HCT116 (cell line): ENCODE results near the gene PEAK1. TPM values are rescaled to one million over a fixed set of nuclear protein-coding genes. Genes with fewer than 3 reads are reported as not detected.

Experiments used
- ATAC-seq: fragments of 200-7000 bp; cut with Tn5 transposase; 2 replicates; pipeline ENCODE4 v1.9.1; 2020; ENCODE audit warnings: mild to moderate bottlenecking, moderate library complexity
- BruUV-seq: library from RNA; stranded (reverse); fragments of 400-500 nt; replicated peaks from 2 replicates; lab custom pipeline; 2021; lab: Mats Ljungman, UMichigan
- CTCF ChIA-PET: fragments of 300-600 bp; sonication (Branson Sonifier 250); formaldehyde crosslinking; loops from one replicate; lab custom pipeline; 2021; ENCODE audit warnings: antibody characterized with exemption; lab: Charles Lee
- POLR2A ChIA-PET: fragments of 300-600, 350-600 bp; sonication (Branson Sonifier 250); formaldehyde crosslinking; loops from one replicate; lab custom pipeline; 2021; ENCODE audit warnings: antibody characterized with exemption; lab: Charles Lee
- RAD21 ChIA-PET, 2 experiments: fragments of 300-600 bp; sonication (Branson Sonifier 250); formaldehyde crosslinking; loops; one replicate each; lab custom pipeline; 2023; ENCODE audit warnings: low total read pairs in 2 of 2; ENCODE audit not compliant: uncharacterized antibody in 2 of 2, unreplicated experiment in 2 of 2, low non-redundant PET in 1 of 2; lab: Charles Lee
- DNase-seq: peaks from one replicate; pipeline ENCODE4 v3.0.0-alpha.2; 2010; ENCODE audit warnings: low read depth, low spot score
- H2AFZ ChIP-seq: fragments of 200-600 bp; shearing (Covaris generic), sonication (generic); 2 replicates; pipeline ENCODE4 v1.6.1; 2017; ENCODE audit warnings: low read depth, mixed run types, mixed read lengths, antibody characterized with exemption, low read length; ENCODE audit not compliant: poor library complexity, severe bottlenecking
- H3K27ac ChIP-seq: 2 replicates; pipeline ENCODE4 v1.5.1; 2012; ENCODE audit warnings: low read depth, low read length
- H3K27me3 ChIP-seq: fragments of 200-600 bp; sonication (generic); 2 replicates; pipeline ENCODE4 v1.6.1; 2016; ENCODE audit warnings: mixed run types, low read length, mixed read lengths; ENCODE audit not compliant: insufficient read depth
- H3K36me3 ChIP-seq, 2 experiments: fragments of 200-500 bp in 1 of 2; fragments of 200-600 bp in 1 of 2; sonication (Bioruptor generic) in 1 of 2; sonication (generic) in 1 of 2; 2 replicates each; pipeline versions ENCODE4 v1.5.1 to v1.6.1; 2014 to 2016; ENCODE audit warnings: low read length in 2 of 2, inconsistent platforms in 1 of 2, mixed read lengths in 1 of 2, mixed run types in 1 of 2; ENCODE audit not compliant: insufficient read depth in 2 of 2, control insufficient read depth in 1 of 2
- H3K4me1 ChIP-seq, 2 experiments: fragments of 200-600 bp in 1 of 2; sonication (generic) in 1 of 2; 2 replicates each; pipeline versions ENCODE4 v1.5.1 to v1.6.1; 2012 to 2017; ENCODE audit warnings: low read length in 2 of 2, inconsistent platforms in 1 of 2, mild to moderate bottlenecking in 1 of 2, mixed read lengths in 1 of 2, mixed run types in 1 of 2, moderate library complexity in 1 of 2; ENCODE audit not compliant: insufficient read depth in 2 of 2, control insufficient read depth in 1 of 2
- H3K4me2 ChIP-seq: fragments of 200-600 bp; sonication (generic); 2 replicates; pipeline ENCODE4 v1.6.1; 2017; ENCODE audit warnings: mixed run types, low read length, mixed read lengths
- H3K4me3 ChIP-seq, 2 experiments: fragments of 200-600 bp in 1 of 2; sonication (generic) in 1 of 2; replicated peaks in 1 of 2; 2 replicates each; pipeline ENCODE4 v1.5.1; 2011 to 2016; ENCODE audit warnings: low read length in 2 of 2, control low read depth in 1 of 2, low read depth in 1 of 2, mild to moderate bottlenecking in 1 of 2, mixed read lengths in 1 of 2, mixed run types in 1 of 2
- H3K79me2 ChIP-seq: fragments of 200-600 bp; sonication (generic); 2 replicates; pipeline ENCODE4 v1.6.1; 2017; ENCODE audit warnings: mild to moderate bottlenecking, mixed run types, low read length, moderate library complexity, mixed read lengths; ENCODE audit not compliant: insufficient read depth
- H3K9ac ChIP-seq: fragments of 200-600 bp; sonication (generic); 2 replicates; pipeline ENCODE4 v1.6.1; 2016; ENCODE audit warnings: low read length, mixed read lengths
- H3K9me2 ChIP-seq: fragments of 200-600 bp; sonication (generic), shearing (Covaris generic); 2 replicates; pipeline ENCODE4 v1.6.1; 2017; ENCODE audit warnings: mixed run types, mild to moderate bottlenecking, moderate library complexity; ENCODE audit not compliant: insufficient read depth
- H3K9me3 ChIP-seq, 2 experiments: fragments of 200-500 bp in 1 of 2; fragments of 200-600 bp in 1 of 2; sonication (Bioruptor generic) in 1 of 2; sonication (generic) in 1 of 2; 2 replicates each; pipeline ENCODE4 v1.6.1; 2014 to 2017; ENCODE audit warnings: low read length in 2 of 2, mixed read lengths in 2 of 2, inconsistent platforms in 1 of 2, low read depth in 1 of 2, mild to moderate bottlenecking in 1 of 2, mixed run types in 1 of 2, moderate library complexity in 1 of 2; ENCODE audit not compliant: control insufficient read depth in 1 of 2, insufficient read depth in 1 of 2
- H4K20me1 ChIP-seq: fragments of 200-600 bp; sonication (generic), shearing (Covaris generic); 2 replicates; pipeline ENCODE4 v1.6.1; 2017; ENCODE audit warnings: mixed run types, mild to moderate bottlenecking, moderate library complexity; ENCODE audit not compliant: insufficient read depth
- ATF3 ChIP-seq: IDR thresholded peaks from 2 replicates; pipeline ENCODE4 v1.6.1; 2012
- CBX3 ChIP-seq: IDR thresholded peaks from 2 replicates; pipeline ENCODE4 v1.6.1; 2012; ENCODE audit warnings: low read depth
- EGR1 ChIP-seq: IDR thresholded peaks from 2 replicates; pipeline ENCODE4 v1.6.1; 2012; ENCODE audit warnings: low read depth
- ELF1 ChIP-seq: IDR thresholded peaks from 2 replicates; pipeline ENCODE4 v1.6.1; 2012; ENCODE audit warnings: low read depth, borderline replicate concordance
- EZH2 ChIP-seq: fragments of 200-600 bp; sonication (generic); IDR thresholded peaks from 2 replicates; pipeline ENCODE4 v1.6.1; 2017; ENCODE audit warnings: antibody characterized with exemption, mixed run types
- EZH2phosphoT487 ChIP-seq: fragments of 200-600 bp; IDR thresholded peaks from 2 replicates; pipeline ENCODE4 v1.6.1; 2018; ENCODE audit warnings: antibody characterized with exemption, borderline replicate concordance
- FOSL1 ChIP-seq: IDR thresholded peaks from 2 replicates; pipeline ENCODE4 v1.6.1; 2012; ENCODE audit warnings: low read depth
- JUND ChIP-seq: IDR thresholded peaks from 2 replicates; pipeline ENCODE4 v1.6.1; 2012
- MAX ChIP-seq: IDR thresholded peaks from 2 replicates; pipeline ENCODE4 v1.6.1; 2012
- POLR2A ChIP-seq: IDR thresholded peaks from 2 replicates; pipeline ENCODE4 v1.7.0; 2011; ENCODE audit warnings: borderline replicate concordance; ENCODE audit not compliant: insufficient read depth, insufficient read length; ENCODE audit errors: extremely low read depth
- RAD21 ChIP-seq: IDR thresholded peaks from 2 replicates; pipeline ENCODE4 v1.6.1; 2012; ENCODE audit warnings: low read depth, mild to moderate bottlenecking
- SIN3A ChIP-seq: IDR thresholded peaks from 2 replicates; pipeline ENCODE4 v1.6.1; 2012; ENCODE audit warnings: low read depth
- YY1 ChIP-seq: IDR thresholded peaks from 2 replicates; pipeline ENCODE4 v1.6.1; 2011; ENCODE audit warnings: low read length, low read depth, moderate library complexity, mild to moderate bottlenecking; ENCODE audit not compliant: insufficient replicate concordance; ENCODE audit errors: extremely low read depth
- ZFX ChIP-seq: fragments of 450-650 bp; IDR thresholded peaks from 2 replicates; pipeline ENCODE4 v1.6.1; 2017
- intact Hi-C: fragments of 100-400 bp; cut with micrococcal nuclease; formaldehyde crosslinking; loops from 2 replicates; pipeline ENCODE4 v1.10.0; 2022
- total RNA-seq: library from RNA; stranded (reverse); gene quantifications from one replicate; pipeline ENCODE4 v1.2.1, GENCODE V29; 2021; ENCODE audit not compliant: unreplicated experiment
- TF ChIP-seq, protein P1 (sequence below): IDR thresholded peaks from 2 replicates; pipeline ENCODE4 v1.6.1; 2011; ENCODE audit warnings: mild to moderate bottlenecking, low read length, moderate library complexity; ENCODE audit not compliant: insufficient replicate concordance; ENCODE audit errors: extremely low read depth
- TF ChIP-seq, protein P2 (sequence below), 3 experiments: fragments of 200-600 bp in 1 of 3; sonication (generic) in 1 of 3; IDR thresholded peaks in 2 of 3; conservative IDR thresholded peaks in 1 of 3; 2 replicates each; pipeline ENCODE4 v1.5.1; 2012 to 2017; ENCODE audit warnings: low read depth in 2 of 3, low read length in 2 of 3, antibody characterized with exemption in 1 of 3, borderline replicate concordance in 1 of 3, control low read depth in 1 of 3, mild to moderate bottlenecking in 1 of 3, mixed read lengths in 1 of 3, mixed run types in 1 of 3, moderate library complexity in 1 of 3; ENCODE audit not compliant: insufficient read depth in 1 of 3

Gene PEAK1
- total RNA-seq, 1 experiment from 2014 or later: 23.4 TPM

- TF ChIP-seq, protein P1, sequence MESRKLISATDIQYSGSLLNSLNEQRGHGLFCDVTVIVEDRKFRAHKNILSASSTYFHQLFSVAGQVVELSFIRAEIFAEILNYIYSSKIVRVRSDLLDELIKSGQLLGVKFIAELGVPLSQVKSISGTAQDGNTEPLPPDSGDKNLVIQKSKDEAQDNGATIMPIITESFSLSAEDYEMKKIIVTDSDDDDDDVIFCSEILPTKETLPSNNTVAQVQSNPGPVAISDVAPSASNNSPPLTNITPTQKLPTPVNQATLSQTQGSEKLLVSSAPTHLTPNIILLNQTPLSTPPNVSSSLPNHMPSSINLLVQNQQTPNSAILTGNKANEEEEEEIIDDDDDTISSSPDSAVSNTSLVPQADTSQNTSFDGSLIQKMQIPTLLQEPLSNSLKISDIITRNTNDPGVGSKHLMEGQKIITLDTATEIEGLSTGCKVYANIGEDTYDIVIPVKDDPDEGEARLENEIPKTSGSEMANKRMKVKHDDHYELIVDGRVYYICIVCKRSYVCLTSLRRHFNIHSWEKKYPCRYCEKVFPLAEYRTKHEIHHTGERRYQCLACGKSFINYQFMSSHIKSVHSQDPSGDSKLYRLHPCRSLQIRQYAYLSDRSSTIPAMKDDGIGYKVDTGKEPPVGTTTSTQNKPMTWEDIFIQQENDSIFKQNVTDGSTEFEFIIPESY: no peak
- no peak for TF ChIP-seq RAD21
- no peak for TF ChIP-seq SIN3A
Observed at GRCh38 chr15:77468896-77469295, 49.0 kb upstream of the PEAK1 start (continued).

DNA sequence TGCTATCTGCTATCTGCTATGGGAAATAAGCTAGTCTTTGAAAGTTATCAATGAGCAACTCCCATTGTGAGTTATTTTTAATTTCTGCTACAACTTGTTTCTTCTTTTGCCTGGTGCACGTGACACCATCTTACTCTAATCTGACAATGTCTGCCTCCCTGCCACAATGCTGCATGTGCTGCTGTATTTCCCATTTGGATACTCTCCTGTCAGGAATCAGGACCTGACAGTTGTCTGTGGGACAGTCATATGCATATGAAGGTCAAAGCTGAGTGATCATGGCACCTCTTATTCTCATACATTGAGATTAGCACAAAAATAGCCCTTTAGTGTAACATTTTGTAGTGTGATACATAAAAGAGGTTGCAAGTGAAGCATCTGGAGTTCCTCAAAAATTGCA lies 46.6 kb upstream of the PEAK1 start:
- POLR2A ChIA-PET: no interaction called here
- no peaks in the 10 kb centered on the region for H3K4me1 ChIP-seq
- BruUV-seq: no TSS peak
- TF ChIP-seq YY1 (no peak), ZFX (no peak), ATF3 (no peak), CBX3 (no peak), RAD21 (no peak), ELF1 (no peak), EZH2phosphoT487 (no peak), JUND (no peak), EGR1 (no peak), POLR2A (no peak), MAX (no peak), FOSL1 (no peak), EZH2 (no peak)
- TF ChIP-seq, protein P2, sequence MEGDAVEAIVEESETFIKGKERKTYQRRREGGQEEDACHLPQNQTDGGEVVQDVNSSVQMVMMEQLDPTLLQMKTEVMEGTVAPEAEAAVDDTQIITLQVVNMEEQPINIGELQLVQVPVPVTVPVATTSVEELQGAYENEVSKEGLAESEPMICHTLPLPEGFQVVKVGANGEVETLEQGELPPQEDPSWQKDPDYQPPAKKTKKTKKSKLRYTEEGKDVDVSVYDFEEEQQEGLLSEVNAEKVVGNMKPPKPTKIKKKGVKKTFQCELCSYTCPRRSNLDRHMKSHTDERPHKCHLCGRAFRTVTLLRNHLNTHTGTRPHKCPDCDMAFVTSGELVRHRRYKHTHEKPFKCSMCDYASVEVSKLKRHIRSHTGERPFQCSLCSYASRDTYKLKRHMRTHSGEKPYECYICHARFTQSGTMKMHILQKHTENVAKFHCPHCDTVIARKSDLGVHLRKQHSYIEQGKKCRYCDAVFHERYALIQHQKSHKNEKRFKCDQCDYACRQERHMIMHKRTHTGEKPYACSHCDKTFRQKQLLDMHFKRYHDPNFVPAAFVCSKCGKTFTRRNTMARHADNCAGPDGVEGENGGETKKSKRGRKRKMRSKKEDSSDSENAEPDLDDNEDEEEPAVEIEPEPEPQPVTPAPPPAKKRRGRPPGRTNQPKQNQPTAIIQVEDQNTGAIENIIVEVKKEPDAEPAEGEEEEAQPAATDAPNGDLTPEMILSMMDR (IDR thresholded peaks at IDR 0.05 in 2 of 3, conservative IDR thresholded peaks at IDR 0.05 in 1 of 3; ENCODE audit: borderline replicate concordance in 1 of 3, insufficient read depth in 1 of 3, low read depth in 2 of 3, low read length in 2 of 3): no peak
- intact Hi-C loops: no loop called here
- H3K27me3 ChIP-seq: no peaks in the 10 kb centered on the region
- CTCF ChIA-PET: no interaction called here
- RAD21 ChIA-PET: no interaction called here
- H3K79me2 ChIP-seq: no peaks in the 10 kb centered on the region
- H3K9me3 ChIP-seq: no peaks in the 10 kb centered on the region
- no peak overlapping the region for H3K4me2 ChIP-seq
- no peak overlapping the region for H3K27ac ChIP-seq
- H2AFZ ChIP-seq: no peak overlapping the region
- H3K36me3 ChIP-seq: peaks cover 23 to 28% of the 10 kb centered on the region in 2 experiments
- H4K20me1 ChIP-seq: no peaks in the 10 kb centered on the region
- DNase-seq (no peak), ATAC-seq (no peak)
- H3K9me2 ChIP-seq: no peaks in the 10 kb centered on the region
- H3K4me3 ChIP-seq: no peak overlapping the region
- H3K9ac ChIP-seq: no peak overlapping the region
